ENCODE measurements around the gene ASCL4. TPM values are rescaled to one million over a fixed set of nuclear protein-coding genes. Genes with fewer than 3 reads are reported as not detected.

The ASCL4 gene
- total RNA-seq, 4 donors from 2014 or later: 0.21 to 0.42 TPM; not detected in 2

DNA sequence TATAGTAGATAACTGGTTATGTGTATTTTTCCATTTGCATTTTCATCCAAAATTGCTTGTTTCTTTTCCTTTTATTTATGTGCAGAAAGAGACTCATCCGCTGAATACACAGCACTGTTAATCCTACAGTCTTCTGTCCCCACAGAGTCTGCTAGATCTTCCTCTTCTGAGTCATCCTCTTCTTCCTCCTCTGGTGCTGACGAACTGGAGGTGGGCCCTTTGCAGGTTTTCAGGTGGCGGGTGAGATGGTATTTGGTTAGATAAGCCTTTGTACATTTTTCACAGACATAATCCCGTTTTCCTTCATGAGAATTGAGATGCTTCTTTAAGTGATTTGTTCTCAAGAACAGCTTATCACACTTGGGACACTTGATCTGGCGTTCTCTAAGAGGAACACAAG is 40.4 kb upstream of the ASCL4 start:
- TF ChIP-seq POLR2AphosphoS5 (IDR thresholded peaks at IDR 0.05): no peak
- no peak for TF ChIP-seq EP300 (IDR thresholded peaks at IDR 0.05)
- TF ChIP-seq POLR2A (IDR thresholded peaks at IDR 0.05): no peak
- TF ChIP-seq, protein P1, sequence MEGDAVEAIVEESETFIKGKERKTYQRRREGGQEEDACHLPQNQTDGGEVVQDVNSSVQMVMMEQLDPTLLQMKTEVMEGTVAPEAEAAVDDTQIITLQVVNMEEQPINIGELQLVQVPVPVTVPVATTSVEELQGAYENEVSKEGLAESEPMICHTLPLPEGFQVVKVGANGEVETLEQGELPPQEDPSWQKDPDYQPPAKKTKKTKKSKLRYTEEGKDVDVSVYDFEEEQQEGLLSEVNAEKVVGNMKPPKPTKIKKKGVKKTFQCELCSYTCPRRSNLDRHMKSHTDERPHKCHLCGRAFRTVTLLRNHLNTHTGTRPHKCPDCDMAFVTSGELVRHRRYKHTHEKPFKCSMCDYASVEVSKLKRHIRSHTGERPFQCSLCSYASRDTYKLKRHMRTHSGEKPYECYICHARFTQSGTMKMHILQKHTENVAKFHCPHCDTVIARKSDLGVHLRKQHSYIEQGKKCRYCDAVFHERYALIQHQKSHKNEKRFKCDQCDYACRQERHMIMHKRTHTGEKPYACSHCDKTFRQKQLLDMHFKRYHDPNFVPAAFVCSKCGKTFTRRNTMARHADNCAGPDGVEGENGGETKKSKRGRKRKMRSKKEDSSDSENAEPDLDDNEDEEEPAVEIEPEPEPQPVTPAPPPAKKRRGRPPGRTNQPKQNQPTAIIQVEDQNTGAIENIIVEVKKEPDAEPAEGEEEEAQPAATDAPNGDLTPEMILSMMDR (IDR thresholded peaks at IDR 0.05): no peak
- no peaks in the 10 kb centered on the region for H3K4me1 ChIP-seq
- 91% methylated on average over 5 of the region's 5 CpGs for WGBS
- H3K4me3 ChIP-seq: no peak overlapping the region
- H3K36me3 ChIP-seq: peaks cover 69% of the 10 kb centered on the region
- DNase-seq (ENCODE audit: low spot score in 2 of 2): no peak
- no peak overlapping the region for H3K27ac ChIP-seq
- H3K9me3 ChIP-seq: no peaks in the 10 kb centered on the region
- no peaks in the 10 kb centered on the region for H3K27me3 ChIP-seq

DNA sequence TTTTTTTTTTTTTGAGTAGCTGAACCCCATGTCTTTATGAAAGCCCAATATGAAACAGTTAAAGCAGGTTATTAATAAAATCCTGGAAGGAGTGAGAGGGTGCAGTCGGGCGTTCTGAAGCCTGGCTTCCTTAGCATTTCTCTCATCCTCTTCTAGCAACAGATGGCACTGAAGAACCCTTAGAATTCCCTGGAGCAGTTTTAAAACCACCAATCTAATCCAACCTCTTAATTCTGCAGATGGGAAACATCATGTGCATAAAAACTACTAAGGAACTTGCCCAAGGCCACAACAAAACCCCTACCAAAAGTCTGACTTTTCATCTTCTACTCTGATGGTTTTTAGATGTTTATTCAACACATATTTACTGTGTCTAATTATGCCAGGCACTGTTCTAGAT is 38.7 kb upstream of the ASCL4 start:
- H3K36me3 ChIP-seq: peaks cover 85% of the 10 kb centered on the region
- no peak overlapping the region for H3K27ac ChIP-seq
- no peak overlapping the region for H3K4me3 ChIP-seq
- TF ChIP-seq EP300 (IDR thresholded peaks at IDR 0.05) (no peak), POLR2AphosphoS5 (IDR thresholded peaks at IDR 0.05) (no peak), POLR2A (IDR thresholded peaks at IDR 0.05) (no peak)
- H3K27me3 ChIP-seq: no peaks in the 10 kb centered on the region
- 62% methylated on average over 2 of the region's 2 CpGs for WGBS
- no peak for DNase-seq (ENCODE audit: low spot score in 2 of 2)
- H3K4me1 ChIP-seq: no peaks in the 10 kb centered on the region
- H3K9me3 ChIP-seq: no peaks in the 10 kb centered on the region

- 92% methylated on average over 4 of the region's 4 CpGs for WGBS
- H3K4me1 ChIP-seq: no peaks in the 10 kb centered on the region
- H3K9me3 ChIP-seq: no peaks in the 10 kb centered on the region
- no peak overlapping the region for H3K27ac ChIP-seq
- DNase-seq (ENCODE audit: low spot score in 2 of 2): no peak
- H3K4me3 ChIP-seq: no peak overlapping the region
- TF ChIP-seq POLR2A (IDR thresholded peaks at IDR 0.05): no peak
- peaks cover 97% of the 10 kb centered on the region for H3K36me3 ChIP-seq
- no peaks in the 10 kb centered on the region for H3K27me3 ChIP-seq
These were observed 37.6 kb upstream of the ASCL4 start for GRCh38 chr12:107736914-107737313.

DNA sequence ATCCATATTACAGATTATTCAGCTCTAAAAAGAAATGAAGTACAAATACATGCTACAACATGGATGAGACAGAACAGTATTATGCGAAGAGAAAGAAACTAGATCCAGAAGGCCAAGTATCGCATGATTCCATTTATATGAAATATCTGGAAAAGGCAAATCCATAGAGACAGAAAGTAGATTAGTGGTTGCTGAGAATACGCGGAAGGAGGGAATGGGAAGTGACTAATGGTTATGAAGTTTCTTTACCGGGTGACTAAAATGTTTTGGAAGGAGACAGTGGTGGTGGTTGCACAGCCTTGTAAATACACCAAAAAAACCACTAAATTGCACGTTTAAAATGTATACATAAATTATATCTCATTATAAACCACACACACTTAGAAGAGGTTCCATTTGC is 26.0 kb upstream of the ASCL4 start:
- Histone ChIP-seq H3K27me3 (no peaks in the 10 kb centered on the region), H3K27ac (no peak overlapping the region), H3K9me3 (no peaks in the 10 kb centered on the region), H3K4me1 (no peaks in the 10 kb centered on the region), H3K4me3 (no peak overlapping the region), H3K36me3 (peaks cover 69% of the 10 kb centered on the region)
- WGBS: 66% methylated on average over 6 of the region's 6 CpGs
- TF ChIP-seq, protein P1 (IDR thresholded peaks at IDR 0.05): no peak
- no peak for TF ChIP-seq EP300 (IDR thresholded peaks at IDR 0.05)
- TF ChIP-seq POLR2AphosphoS5 (IDR thresholded peaks at IDR 0.05): no peak
- no peak for TF ChIP-seq POLR2A (IDR thresholded peaks at IDR 0.05)
- no peak for DNase-seq (ENCODE audit: low spot score in 2 of 2)

DNA sequence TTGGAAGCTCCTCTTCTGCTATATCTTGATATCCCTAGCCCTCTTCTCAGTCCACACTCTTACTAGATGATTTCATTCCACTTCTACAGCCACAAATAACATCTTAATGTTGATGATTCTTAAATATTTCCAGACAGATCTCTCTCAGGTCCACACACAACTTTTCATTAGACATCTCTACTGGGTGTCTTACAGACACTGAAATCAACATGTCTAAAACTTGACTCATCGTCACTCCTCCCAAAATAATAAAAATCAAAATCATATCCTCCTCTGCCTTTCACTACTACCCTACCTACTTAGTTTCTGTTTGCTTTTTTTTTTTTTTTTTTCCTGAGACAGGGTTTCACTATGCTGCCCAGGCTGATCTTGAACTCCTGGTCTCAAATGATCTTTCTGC is 25.4 kb upstream of the ASCL4 start:
- no peak for DNase-seq (ENCODE audit: low spot score in 2 of 2)
- no peak overlapping the region for H3K4me3 ChIP-seq
- H3K4me1 ChIP-seq: no peaks in the 10 kb centered on the region
- 50% methylated on average over 1 of the region's 1 CpG for WGBS
- peaks cover 69% of the 10 kb centered on the region for H3K36me3 ChIP-seq
- no peaks in the 10 kb centered on the region for H3K27me3 ChIP-seq
- TF ChIP-seq POLR2AphosphoS5 (IDR thresholded peaks at IDR 0.05): no peak
- TF ChIP-seq, protein P1 (IDR thresholded peaks at IDR 0.05): no peak
- no peak for TF ChIP-seq EP300 (IDR thresholded peaks at IDR 0.05)
- no peak for TF ChIP-seq POLR2A (IDR thresholded peaks at IDR 0.05)
- H3K27ac ChIP-seq: no peak overlapping the region
- H3K9me3 ChIP-seq: no peaks in the 10 kb centered on the region

DNA sequence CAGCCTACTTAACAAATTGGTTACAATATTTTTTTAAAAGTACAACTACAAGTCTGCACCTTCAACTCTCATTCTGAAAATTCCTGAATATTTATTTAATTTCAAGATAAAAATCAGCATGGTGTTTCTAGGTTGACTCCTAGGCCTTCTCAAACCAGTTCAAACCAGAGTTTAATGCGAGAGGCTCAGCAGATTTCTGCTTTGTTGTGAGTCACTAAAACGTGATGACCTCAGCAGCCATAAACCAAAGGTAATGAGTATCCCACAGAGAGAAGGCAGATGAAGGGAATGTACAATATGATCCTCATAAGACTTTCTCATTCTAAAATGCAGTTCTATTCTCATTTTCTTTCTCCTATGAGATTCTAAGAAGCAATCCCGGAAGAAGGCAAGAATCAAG is 15.1 kb upstream of the ASCL4 start:
- DNase-seq (ENCODE audit: low spot score in 2 of 2): no peak
- no peaks in the 10 kb centered on the region for H3K9me3 ChIP-seq
- TF ChIP-seq POLR2A (IDR thresholded peaks at IDR 0.05) (no peak), POLR2AphosphoS5 (IDR thresholded peaks at IDR 0.05) (no peak), EP300 (IDR thresholded peaks at IDR 0.05) (no peak)
- TF ChIP-seq, protein P1 (IDR thresholded peaks at IDR 0.05): no peak
- peaks cover 31% of the 10 kb centered on the region for H3K36me3 ChIP-seq
- H3K4me1 ChIP-seq: peaks cover 27% of the 10 kb centered on the region
- WGBS: 25% methylated on average over 3 of the region's 3 CpGs
- H3K4me3 ChIP-seq: peak overlapping the region; percentile 92
- H3K27ac ChIP-seq: no peak overlapping the region
- H3K27me3 ChIP-seq: no peaks in the 10 kb centered on the region
